Panc1 (cell line): ENCODE measurements around the gene SFSWAP.

Source experiments
- CTCF ChIP-seq: fragments of 450-650 bp; IDR thresholded peaks from 2 replicates; pipeline ENCODE4 v1.5.1; 2017; ENCODE audit warnings: mild to moderate bottlenecking
- POLR2AphosphoS5 ChIP-seq: IDR thresholded peaks from 2 replicates; pipeline ENCODE4 v1.6.1; 2012; ENCODE audit warnings: mild to moderate bottlenecking, low read depth, low read length, moderate library complexity
- REST ChIP-seq, 2 experiments: IDR thresholded peaks; 2 replicates each; pipeline ENCODE4 v1.6.1; 2011 to 2012; ENCODE audit warnings: low read depth in 2 of 2, control low read depth in 1 of 2, low read length in 1 of 2, mild to moderate bottlenecking in 1 of 2, moderate library complexity in 1 of 2; ENCODE audit not compliant: insufficient read depth in 1 of 2
- TCF7L2 ChIP-seq: IDR thresholded peaks from 2 replicates; pipeline ENCODE4 v1.6.1; 2011; ENCODE audit warnings: mild to moderate bottlenecking, low read depth, low read length, inconsistent platforms

- no peak for TF ChIP-seq POLR2AphosphoS5
- TF ChIP-seq CTCF: no peak
- no peak for TF ChIP-seq REST (IDR thresholded peaks at IDR 0.05; ENCODE audit: insufficient read depth in 1 of 2, low read depth in 2 of 2, low read length in 1 of 2)
- TF ChIP-seq TCF7L2: no peak
These were observed 36.5 kb upstream of the SFSWAP start for GRCh38 chr12:131674373-131674772.
